ENCODE data around the gene NUDT7. TPM values are rescaled to one million over a fixed set of nuclear protein-coding genes. Genes with fewer than 3 reads are reported as not detected.

The NUDT7 gene
- total RNA-seq, 4 donors from 2014 or later: 5.8 to 14.4 (median 9.1) TPM

DNA sequence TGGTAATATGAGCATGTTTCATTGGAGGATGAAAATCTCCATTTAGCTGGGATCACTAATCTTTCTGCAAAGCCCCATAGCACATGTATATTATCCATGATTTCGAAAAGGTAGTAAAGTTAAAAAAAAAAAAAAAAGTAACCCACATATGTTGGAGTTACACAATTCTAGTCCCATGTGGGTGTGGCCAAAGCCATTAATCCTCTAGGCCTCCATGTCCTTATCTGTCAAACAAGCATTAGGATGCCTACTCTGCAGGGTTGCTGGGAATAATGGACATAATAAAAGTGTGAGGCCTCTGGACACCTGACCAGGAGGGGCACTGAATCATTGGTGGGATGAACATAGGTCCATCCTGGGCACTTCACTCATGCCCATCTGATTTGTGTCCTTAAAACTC is 36.9 kb downstream of the NUDT7 start:
- Histone ChIP-seq H3K9me3 (no peaks in the 10 kb centered on the region), H3K36me3 (no peaks in the 10 kb centered on the region), H3K4me1 (no peaks in the 10 kb centered on the region), H3K27ac (no peak overlapping the region), H3K4me3 (no peak overlapping the region), H3K27me3 (no peaks in the 10 kb centered on the region)
- TF ChIP-seq, protein P1, sequence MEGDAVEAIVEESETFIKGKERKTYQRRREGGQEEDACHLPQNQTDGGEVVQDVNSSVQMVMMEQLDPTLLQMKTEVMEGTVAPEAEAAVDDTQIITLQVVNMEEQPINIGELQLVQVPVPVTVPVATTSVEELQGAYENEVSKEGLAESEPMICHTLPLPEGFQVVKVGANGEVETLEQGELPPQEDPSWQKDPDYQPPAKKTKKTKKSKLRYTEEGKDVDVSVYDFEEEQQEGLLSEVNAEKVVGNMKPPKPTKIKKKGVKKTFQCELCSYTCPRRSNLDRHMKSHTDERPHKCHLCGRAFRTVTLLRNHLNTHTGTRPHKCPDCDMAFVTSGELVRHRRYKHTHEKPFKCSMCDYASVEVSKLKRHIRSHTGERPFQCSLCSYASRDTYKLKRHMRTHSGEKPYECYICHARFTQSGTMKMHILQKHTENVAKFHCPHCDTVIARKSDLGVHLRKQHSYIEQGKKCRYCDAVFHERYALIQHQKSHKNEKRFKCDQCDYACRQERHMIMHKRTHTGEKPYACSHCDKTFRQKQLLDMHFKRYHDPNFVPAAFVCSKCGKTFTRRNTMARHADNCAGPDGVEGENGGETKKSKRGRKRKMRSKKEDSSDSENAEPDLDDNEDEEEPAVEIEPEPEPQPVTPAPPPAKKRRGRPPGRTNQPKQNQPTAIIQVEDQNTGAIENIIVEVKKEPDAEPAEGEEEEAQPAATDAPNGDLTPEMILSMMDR (IDR thresholded peaks at IDR 0.05): no peak
- no peak for TF ChIP-seq POLR2A (IDR thresholded peaks at IDR 0.05)
- DNase-seq: no peak

DNA sequence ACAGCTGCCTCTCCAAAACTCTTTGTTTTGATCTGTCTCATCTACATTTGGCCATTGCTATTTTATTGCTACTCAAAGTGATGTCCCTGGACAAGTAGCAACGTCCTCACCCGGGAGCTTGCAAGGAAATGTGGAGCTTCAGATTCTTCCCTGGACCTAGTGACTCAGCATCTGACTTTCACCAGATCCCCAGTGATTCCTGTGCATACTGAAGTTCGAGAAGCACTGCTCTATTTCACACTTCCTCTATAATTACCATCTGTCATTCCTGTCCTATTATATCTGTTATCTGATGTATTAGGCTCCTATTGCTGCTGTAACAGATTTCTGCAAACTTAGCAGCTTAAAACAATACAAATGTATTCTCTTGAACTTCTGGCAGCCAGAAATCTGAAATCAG is 37.5 kb downstream of the NUDT7 start:
- no peak overlapping the region for H3K27ac ChIP-seq
- no peak for DNase-seq
- no peaks in the 10 kb centered on the region for H3K36me3 ChIP-seq
- TF ChIP-seq POLR2A (IDR thresholded peaks at IDR 0.05): no peak
- TF ChIP-seq, protein P1 (IDR thresholded peaks at IDR 0.05): no peak
- H3K9me3 ChIP-seq: no peaks in the 10 kb centered on the region
- H3K4me3 ChIP-seq: no peak overlapping the region
- no peaks in the 10 kb centered on the region for H3K27me3 ChIP-seq
- H3K4me1 ChIP-seq: no peaks in the 10 kb centered on the region

DNA sequence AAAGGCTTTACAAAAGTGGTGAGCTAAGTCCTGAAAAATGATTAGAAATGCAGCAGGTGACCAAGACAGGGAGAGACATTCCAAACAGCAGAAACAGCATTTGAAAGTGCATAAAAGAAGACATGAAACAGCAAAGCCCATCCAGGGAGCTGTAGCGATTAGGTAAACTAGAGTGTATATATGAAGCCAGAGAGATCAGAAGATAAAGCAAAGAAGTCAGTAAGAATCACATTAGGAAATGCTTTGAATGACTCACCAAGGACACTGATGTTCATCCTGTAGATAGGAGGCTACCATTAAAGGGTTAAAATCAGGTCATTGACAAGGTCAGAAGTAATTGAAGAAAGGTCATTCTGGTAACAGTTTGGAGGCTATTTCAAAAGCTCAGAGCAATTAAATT is 38.5 kb downstream of the NUDT7 start:
- Histone ChIP-seq H3K9me3 (no peaks in the 10 kb centered on the region), H3K4me3 (no peak overlapping the region), H3K27ac (no peak overlapping the region), H3K27me3 (no peaks in the 10 kb centered on the region), H3K36me3 (no peaks in the 10 kb centered on the region), H3K4me1 (no peaks in the 10 kb centered on the region)
- TF ChIP-seq, protein P1 (IDR thresholded peaks at IDR 0.05): no peak
- no peak for TF ChIP-seq POLR2A (IDR thresholded peaks at IDR 0.05)
- no peak for DNase-seq

DNA sequence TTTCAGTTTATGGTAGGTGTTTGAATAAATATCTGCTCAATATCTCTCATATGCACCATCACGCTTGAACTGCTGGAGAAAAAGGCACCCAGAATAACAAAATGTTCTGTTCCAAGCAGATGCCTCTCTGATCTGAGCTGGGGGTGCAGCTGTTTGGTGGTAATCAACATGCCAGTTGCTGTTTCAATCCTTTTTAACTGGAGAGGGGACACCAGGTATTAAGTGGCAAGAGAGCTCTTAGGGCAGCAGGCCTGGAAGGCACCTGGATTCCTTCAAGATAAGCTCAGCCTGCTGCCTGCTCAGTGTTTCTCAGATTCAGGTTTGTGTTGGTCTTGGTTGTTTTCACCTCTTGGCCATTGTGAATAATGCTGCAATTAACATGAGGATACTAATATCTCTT is 38.9 kb downstream of the NUDT7 start:
- no peaks in the 10 kb centered on the region for H3K9me3 ChIP-seq
- no peak for DNase-seq
- H3K4me1 ChIP-seq: no peaks in the 10 kb centered on the region
- H3K27ac ChIP-seq: no peak overlapping the region
- H3K36me3 ChIP-seq: no peaks in the 10 kb centered on the region
- H3K4me3 ChIP-seq: no peak overlapping the region
- TF ChIP-seq POLR2A (IDR thresholded peaks at IDR 0.05): no peak
- TF ChIP-seq, protein P1 (IDR thresholded peaks at IDR 0.05): no peak
- H3K27me3 ChIP-seq: no peaks in the 10 kb centered on the region

DNA sequence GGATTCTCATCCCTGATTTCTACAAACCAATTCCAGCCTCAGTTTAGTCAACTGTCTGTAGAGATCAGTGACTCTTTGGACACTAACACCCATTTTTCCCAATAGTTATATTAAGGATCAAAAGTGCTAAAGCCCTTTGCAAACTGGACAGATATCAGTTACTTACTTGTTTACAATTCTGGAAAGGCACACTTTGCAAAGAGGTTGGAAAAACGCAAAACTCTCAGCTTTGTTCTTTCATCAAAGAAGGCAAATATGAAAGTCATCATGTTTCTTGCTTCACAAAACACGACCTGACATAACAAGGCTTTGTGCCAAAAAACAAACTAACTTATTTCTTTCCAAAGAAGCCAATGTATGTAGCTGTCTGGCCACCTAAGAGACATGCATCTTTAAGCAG is 39.9 kb downstream of the NUDT7 start:
- Histone ChIP-seq H3K36me3 (no peaks in the 10 kb centered on the region), H3K4me3 (no peak overlapping the region), H3K27me3 (no peaks in the 10 kb centered on the region), H3K9me3 (no peaks in the 10 kb centered on the region), H3K27ac (no peak overlapping the region), H3K4me1 (no peaks in the 10 kb centered on the region)
- DNase-seq: no peak
- no peak for TF ChIP-seq POLR2A (IDR thresholded peaks at IDR 0.05)
- TF ChIP-seq, protein P1 (IDR thresholded peaks at IDR 0.05): no peak

DNA sequence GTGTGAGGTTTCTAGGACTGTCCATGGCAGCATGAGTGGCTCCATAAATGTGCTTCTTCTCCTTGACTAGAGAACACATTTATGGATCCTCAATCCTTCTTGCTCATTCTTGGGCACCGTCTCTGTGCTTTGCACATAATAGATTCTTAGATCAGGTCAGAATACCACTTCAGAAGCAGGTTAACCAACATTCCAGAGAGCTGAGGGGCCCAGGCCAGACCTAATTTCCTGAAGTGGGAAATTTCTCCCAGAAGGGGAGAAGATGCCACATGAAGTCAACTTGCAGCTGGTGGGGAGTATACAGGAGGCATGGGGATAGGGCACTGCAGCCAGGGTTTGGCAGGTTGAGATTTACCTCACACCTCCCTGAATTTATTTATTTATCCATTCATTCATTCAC is 41.7 kb downstream of the NUDT7 start:
- no peaks in the 10 kb centered on the region for H3K27me3 ChIP-seq
- H3K36me3 ChIP-seq: no peaks in the 10 kb centered on the region
- no peak overlapping the region for H3K4me3 ChIP-seq
- DNase-seq: no peak
- H3K9me3 ChIP-seq: no peaks in the 10 kb centered on the region
- H3K4me1 ChIP-seq: no peaks in the 10 kb centered on the region
- TF ChIP-seq POLR2A (IDR thresholded peaks at IDR 0.05): no peak
- TF ChIP-seq, protein P1 (IDR thresholded peaks at IDR 0.05): no peak
- H3K27ac ChIP-seq: no peak overlapping the region

Measured in Peyer's patch (tissue), 4 donors.